Measurements from ENCODE around the gene TNP2.

GRCh38 chr16:11318817-11319216 is 49.7 kb upstream of the TNP2 start:
- TF ChIP-seq POLR2A (IDR thresholded peaks at IDR 0.05; ENCODE audit: low read length) (no peak), GATA1 (IDR thresholded peaks at IDR 0.05; ENCODE audit: low read depth, low read length) (no peak)

Data from erythroblast (primary cell).